ENCODE measurements around the gene IFNL4.

- TF ChIP-seq CTCF (IDR thresholded peaks at IDR 0.05; ENCODE audit: insufficient read depth, low read depth, low read length): no peak
- no peak for TF ChIP-seq EZH2 (IDR thresholded peaks at IDR 0.05; ENCODE audit: insufficient read depth, low read length)
Observed at GRCh38 chr19:39276740-39277139, 28.1 kb upstream of the IFNL4 start.

All from astrocyte (in vitro differentiated cells and primary cell).